Brain microvascular endothelial cell (primary cell): Measurements from ENCODE around the gene TOR2A.

Experiments
- DNase-seq: peaks from one replicate; pipeline ENCODE4 v3.0.0-alpha.2; 2020
- H3K27ac ChIP-seq: fragments of 250-450 bp; sonication (Bioruptor Pico); 2 replicates; pipeline ENCODE4 v1.5.1; 2020; ENCODE audit warnings: mild to moderate bottlenecking, moderate library complexity
- H3K27me3 ChIP-seq: fragments of 250-450 bp; sonication (Bioruptor Pico); replicated peaks from 2 replicates; pipeline ENCODE4 v1.5.1; 2020; ENCODE audit warnings: mild to moderate bottlenecking
- H3K36me3 ChIP-seq: fragments of 250-450 bp; sonication (Bioruptor Pico); replicated peaks from 2 replicates; pipeline ENCODE4 v1.5.1; 2020; ENCODE audit warnings: mild to moderate bottlenecking
- H3K4me3 ChIP-seq: 2 replicates; pipeline ENCODE4 v1.5.1; 2011; ENCODE audit warnings: low read depth, mild to moderate bottlenecking, control low read depth, low read length, moderate library complexity
- in situ Hi-C: cut with HindIII; loops from 2 replicates; pipeline ENCODE4 v1.10.0; 2017; ENCODE audit warnings: low sequenced_read_pairs, low pct_ligation_motif_present
- TF ChIP-seq, protein P1 (sequence below): IDR thresholded peaks from 2 replicates; pipeline ENCODE4 v1.5.1; 2011; ENCODE audit warnings: low read depth, mild to moderate bottlenecking, moderate library complexity, low read length, control low read depth, inconsistent platforms; ENCODE audit errors: missing control alignments

The TOR2A gene

GRCh38 chr9:127689329-127690000 lies 45.6 kb downstream of the TOR2A start:
- H3K4me3 ChIP-seq: no peak overlapping the region
- H3K27ac ChIP-seq: no peak overlapping the region
- H3K36me3 ChIP-seq: peaks cover 2% of the 10 kb centered on the region
- TF ChIP-seq, protein P1, sequence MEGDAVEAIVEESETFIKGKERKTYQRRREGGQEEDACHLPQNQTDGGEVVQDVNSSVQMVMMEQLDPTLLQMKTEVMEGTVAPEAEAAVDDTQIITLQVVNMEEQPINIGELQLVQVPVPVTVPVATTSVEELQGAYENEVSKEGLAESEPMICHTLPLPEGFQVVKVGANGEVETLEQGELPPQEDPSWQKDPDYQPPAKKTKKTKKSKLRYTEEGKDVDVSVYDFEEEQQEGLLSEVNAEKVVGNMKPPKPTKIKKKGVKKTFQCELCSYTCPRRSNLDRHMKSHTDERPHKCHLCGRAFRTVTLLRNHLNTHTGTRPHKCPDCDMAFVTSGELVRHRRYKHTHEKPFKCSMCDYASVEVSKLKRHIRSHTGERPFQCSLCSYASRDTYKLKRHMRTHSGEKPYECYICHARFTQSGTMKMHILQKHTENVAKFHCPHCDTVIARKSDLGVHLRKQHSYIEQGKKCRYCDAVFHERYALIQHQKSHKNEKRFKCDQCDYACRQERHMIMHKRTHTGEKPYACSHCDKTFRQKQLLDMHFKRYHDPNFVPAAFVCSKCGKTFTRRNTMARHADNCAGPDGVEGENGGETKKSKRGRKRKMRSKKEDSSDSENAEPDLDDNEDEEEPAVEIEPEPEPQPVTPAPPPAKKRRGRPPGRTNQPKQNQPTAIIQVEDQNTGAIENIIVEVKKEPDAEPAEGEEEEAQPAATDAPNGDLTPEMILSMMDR: no peak
- in situ Hi-C loops: no loop called here
- no peaks in the 10 kb centered on the region for H3K27me3 ChIP-seq
- no peak for DNase-seq

DNA sequence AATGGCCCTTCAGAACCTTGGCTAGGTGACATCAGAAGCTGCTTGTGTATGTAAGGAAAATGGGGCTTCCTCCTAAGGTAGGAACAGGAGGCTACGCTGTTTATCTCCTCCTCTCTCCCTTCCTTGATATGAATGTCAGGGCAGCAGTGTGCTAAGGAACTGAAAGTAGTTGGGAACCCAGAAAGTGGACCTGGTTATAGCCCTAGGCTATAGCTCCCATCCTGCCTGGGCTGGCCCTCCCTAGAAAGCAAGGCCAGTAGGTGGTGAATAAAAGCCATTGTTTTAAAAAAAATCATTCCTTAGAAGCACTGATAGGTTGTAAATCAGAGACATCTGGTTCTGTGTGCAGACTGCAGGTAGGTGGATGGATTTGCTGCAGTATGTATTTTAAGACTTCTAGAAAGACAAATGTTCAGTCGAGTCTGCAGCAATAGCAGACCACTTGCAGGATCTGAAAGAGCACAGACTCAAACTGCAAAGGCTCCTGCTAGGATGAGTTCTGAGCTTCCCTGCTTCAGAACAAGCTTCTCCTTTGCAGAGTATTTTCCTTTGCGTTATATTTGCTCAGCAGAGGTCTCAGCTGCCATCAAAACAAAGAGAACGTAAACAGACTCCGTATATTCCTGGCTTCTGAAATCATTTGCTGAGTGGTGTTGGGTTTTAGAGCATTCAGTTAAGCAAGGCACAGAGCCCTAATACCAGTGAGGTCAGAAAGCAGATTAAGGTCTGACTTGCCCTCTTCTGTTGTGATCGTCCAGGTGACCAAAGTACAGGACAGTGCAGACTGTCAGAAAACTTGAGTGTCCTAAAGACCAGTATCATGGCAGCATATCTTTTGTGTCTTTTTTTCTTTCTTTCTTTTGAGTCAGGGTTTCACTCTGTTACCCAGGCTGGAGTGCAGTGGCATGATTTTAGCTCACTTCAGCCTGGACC lies 48.4 kb downstream of the TOR2A start:
- Histone ChIP-seq H3K27me3 (no peaks in the 10 kb centered on the region), H3K4me3 (no peak overlapping the region), H3K36me3 (peaks cover 11% of the 10 kb centered on the region), H3K27ac (no peak overlapping the region)
- no peak for DNase-seq
- in situ Hi-C loops: no loop called here
- TF ChIP-seq, protein P1: no peak

DNA sequence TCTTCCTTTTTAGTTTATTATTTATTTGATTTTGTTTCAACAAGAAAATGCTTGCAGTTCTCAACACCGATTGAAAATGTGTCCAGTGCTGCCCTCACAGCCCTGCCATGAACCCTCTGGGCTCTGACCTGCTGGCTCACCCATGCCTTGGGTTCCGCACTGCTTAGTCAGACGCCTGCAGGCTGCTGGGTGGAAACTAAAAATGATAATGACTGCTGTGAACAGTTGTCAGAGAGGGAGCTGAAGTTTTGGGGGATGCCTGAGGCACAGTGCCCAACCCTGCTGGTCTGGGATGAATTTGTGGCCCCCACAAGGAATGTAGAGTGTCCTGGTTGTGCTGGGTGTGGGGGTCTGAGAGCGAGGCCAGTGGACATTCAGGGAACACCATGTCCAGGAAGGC lies 50.5 kb downstream of the TOR2A start:
- TF ChIP-seq, protein P1: no peak

DNA sequence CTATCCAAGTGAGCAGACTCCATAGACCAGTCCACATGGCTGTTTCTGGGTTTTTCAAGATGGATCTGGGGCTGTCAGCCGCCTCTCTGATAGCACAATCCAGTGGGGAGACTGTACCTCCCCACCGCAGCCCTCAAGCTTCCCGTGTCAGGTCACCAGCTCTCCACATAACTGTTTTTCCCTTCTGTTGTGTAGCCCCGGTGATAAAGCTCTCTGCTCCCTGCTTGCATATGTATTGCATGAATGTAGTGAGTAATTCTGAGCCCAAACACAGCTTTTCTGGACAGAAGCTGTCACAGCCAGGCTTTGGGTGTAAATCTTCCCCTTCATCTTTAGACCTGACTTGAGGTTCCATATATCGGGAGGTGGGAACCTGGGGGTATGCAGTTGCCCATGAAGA lies 51.4 kb downstream of the TOR2A start:
- no peaks in the 10 kb centered on the region for H3K27me3 ChIP-seq
- in situ Hi-C loops: no loop called here
- TF ChIP-seq, protein P1: no peak
- peaks cover 19% of the 10 kb centered on the region for H3K36me3 ChIP-seq
- H3K27ac ChIP-seq: peak overlapping the region; percentile 51
- peak; percentile 74 for DNase-seq
- no peak overlapping the region for H3K4me3 ChIP-seq

More for the DNA sequence above, 50.5 kb downstream of the TOR2A start:
- peak; percentile 45 for DNase-seq
- Histone ChIP-seq H3K36me3 (peaks cover 19% of the 10 kb centered on the region), H3K4me3 (no peak overlapping the region), H3K27me3 (no peaks in the 10 kb centered on the region), H3K27ac (no peak overlapping the region)
- in situ Hi-C loops: no loop called here

- no peak for DNase-seq
Measured at GRCh38 chr9:127682351-127683136, 52.5 kb downstream of the TOR2A start.

More at GRCh38 chr9:127682351-127683136, 52.5 kb downstream of the TOR2A start:
- Histone ChIP-seq H3K27ac (no peak overlapping the region), H3K27me3 (no peaks in the 10 kb centered on the region), H3K36me3 (peaks cover 19% of the 10 kb centered on the region), H3K4me3 (no peak overlapping the region)
- TF ChIP-seq, protein P1: no peak
- in situ Hi-C loops: no loop called here
